ENCODE measurements around the gene ADCY3.

The ADCY3 gene

DNA sequence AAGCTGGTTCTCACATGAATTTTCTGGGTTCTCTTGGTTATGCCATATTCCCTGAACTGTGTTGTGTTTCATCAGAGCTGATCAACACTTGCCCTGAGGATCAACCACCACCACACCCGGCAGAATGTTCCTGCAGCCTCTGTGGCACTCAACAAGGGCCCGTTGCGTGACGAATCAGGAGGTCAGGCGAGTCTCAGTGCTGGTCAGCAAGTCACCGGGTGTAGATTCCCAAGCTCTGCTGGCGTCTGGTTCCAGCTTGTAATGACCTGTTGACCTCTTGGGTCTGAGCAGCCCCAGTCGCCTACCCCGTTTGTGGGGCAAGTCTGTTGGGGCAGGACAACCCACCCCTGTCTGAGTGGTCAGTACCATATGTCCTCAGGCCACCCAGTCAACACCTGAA lies 46.0 kb downstream of the ADCY3 start:
- DNase-seq (ENCODE audit: low read depth), result peak; percentile 16
- H3K4me3 ChIP-seq (ENCODE audit: low read length), result no peak overlapping the region
- TF ChIP-seq, protein P1, sequence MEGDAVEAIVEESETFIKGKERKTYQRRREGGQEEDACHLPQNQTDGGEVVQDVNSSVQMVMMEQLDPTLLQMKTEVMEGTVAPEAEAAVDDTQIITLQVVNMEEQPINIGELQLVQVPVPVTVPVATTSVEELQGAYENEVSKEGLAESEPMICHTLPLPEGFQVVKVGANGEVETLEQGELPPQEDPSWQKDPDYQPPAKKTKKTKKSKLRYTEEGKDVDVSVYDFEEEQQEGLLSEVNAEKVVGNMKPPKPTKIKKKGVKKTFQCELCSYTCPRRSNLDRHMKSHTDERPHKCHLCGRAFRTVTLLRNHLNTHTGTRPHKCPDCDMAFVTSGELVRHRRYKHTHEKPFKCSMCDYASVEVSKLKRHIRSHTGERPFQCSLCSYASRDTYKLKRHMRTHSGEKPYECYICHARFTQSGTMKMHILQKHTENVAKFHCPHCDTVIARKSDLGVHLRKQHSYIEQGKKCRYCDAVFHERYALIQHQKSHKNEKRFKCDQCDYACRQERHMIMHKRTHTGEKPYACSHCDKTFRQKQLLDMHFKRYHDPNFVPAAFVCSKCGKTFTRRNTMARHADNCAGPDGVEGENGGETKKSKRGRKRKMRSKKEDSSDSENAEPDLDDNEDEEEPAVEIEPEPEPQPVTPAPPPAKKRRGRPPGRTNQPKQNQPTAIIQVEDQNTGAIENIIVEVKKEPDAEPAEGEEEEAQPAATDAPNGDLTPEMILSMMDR (IDR thresholded peaks at IDR 0.05; ENCODE audit: insufficient read depth, low read depth, low read length, missing control alignments), result no peak

DNA sequence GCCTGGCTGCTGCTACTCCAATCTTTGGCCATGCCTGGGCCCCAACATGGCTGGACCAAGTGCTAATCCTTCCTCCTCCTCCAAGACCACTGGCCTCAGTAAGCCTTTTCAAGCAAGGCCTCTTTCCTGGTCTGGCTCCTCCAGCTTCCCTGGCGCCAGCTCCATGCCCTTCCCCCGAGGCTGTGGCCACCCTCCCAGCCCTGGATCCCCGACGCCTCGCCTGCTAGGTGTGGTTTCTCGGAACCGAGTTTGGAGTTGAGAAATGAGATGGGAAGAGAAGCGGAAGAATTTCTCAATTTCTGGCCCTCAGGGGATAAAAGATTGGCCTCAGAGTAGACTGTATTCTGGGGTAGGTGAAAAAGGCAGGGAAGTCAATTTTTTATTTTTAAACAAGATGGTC lies 46.4 kb downstream of the ADCY3 start:
- TF ChIP-seq, protein P1 (IDR thresholded peaks at IDR 0.05; ENCODE audit: insufficient read depth, low read depth, low read length, missing control alignments), result no peak
- no peak for DNase-seq (ENCODE audit: low read depth)

DNA sequence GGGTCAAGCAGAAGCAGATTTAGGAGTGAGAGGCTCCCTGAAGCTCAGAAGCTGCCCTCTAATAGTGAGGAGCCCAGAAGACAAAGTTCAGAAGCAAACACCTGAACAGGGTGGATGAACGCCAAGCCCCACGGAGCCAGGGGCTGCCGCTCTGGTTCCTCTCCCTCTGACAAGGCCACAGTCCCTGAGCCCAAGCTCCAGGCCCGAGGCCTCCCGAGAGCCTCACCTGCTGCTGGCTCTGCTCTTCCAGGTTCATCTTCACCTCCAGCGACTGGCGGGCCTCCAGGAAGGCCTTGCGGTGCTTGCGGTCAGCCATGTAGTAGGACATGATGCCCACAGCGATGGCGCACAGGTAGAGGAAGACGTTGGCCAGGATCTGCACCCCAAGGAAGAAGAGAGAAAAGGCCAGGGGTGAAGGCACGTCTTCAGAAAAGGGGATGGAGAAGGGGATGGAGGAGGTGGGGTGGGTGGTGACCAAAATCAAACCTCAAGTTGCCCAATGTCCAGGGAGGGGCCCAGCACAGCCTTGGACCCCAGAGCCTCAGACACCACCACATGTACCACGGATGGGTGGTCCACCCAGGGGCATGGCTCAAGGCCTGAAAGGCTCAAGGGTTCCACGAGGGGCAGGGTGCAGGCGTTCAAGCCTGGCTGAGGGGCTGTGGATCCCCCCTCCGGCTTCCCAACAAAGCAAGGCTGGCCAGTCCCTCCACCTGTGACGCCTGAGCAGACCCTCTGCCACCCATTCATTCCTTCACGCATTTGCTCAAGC lies 47.5 kb downstream of the ADCY3 start:
- TF ChIP-seq, protein P1 (IDR thresholded peaks at IDR 0.05; ENCODE audit: insufficient read depth, low read depth, low read length, missing control alignments), result no peak
- DNase-seq (ENCODE audit: low read depth), result no peak
- H3K4me3 ChIP-seq (ENCODE audit: low read length), result no peak overlapping the region

More for the DNA sequence above, 46.4 kb downstream of the ADCY3 start:
- H3K4me3 ChIP-seq (ENCODE audit: low read length), result no peak overlapping the region

DNA sequence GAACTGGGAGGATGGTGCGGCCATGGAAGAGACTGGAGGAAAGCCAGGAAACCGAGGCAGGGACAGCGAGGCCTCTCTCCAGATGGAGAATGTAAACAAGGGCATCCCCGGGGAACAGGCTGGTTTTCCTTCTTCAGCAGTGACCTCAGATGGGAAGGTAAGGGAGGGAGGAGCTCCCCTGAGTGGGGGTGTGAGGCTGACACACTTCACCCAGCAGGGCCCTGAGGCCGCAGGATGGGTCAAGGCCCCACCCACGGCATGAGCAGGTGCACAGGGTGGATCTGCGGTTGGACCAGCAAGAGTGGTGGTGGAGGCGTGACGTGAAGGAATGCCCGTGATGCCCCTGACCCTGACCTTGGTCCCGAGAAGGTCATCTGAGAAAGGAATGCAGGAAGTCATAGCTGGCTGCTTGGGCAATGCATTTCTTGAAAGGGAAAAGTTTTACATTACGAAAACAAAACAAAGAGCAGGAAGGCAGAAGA lies 48.1 kb downstream of the ADCY3 start:
- TF ChIP-seq, protein P1 (IDR thresholded peaks at IDR 0.05; ENCODE audit: insufficient read depth, low read depth, low read length, missing control alignments), result no peak
- DNase-seq (ENCODE audit: low read depth), result no peak
- no peak overlapping the region for H3K4me3 ChIP-seq (ENCODE audit: low read length)

DNA sequence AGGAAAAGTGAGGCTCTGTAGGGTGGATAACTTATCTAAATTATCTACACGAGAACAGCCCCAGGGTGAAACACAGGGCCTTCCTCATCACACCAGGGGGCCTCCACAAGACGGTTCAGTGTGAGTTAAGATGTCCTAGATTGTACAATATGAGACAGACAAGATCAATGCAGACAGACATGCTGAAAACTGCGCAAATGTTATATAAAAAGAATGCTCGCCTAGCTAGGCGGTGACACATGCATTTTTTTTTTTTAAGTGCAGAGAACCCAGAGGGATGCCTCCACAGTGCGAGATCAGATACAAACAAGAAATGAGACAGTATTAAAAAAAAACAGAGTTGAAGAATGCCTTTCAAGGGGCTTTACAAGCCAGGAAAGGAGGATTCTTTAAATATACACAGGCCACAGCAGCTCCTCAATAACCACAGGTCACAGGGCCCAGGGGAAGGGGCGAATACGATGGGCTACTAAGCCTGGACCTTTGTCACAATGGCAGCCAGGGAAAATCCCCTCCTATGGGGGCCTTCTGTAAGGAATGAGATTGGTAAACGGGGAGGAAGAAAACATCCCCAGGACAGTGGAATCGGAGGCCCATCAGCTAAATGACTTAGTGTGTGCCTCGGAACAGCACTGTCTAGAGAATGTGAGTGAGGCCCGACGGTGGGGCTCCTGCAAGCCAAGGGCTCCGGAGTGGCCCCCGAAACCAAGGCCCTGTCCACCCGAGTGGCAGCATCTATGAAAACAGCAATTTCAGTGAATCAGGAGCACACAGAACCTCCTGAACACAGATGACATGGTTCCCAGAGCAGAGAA lies 48.9 kb downstream of the ADCY3 start:
- no peak overlapping the region for H3K4me3 ChIP-seq (ENCODE audit: low read length)
- DNase-seq (ENCODE audit: low read depth), result no peak
- TF ChIP-seq, protein P1 (IDR thresholded peaks at IDR 0.05; ENCODE audit: insufficient read depth, low read depth, low read length, missing control alignments), result no peak

DNA sequence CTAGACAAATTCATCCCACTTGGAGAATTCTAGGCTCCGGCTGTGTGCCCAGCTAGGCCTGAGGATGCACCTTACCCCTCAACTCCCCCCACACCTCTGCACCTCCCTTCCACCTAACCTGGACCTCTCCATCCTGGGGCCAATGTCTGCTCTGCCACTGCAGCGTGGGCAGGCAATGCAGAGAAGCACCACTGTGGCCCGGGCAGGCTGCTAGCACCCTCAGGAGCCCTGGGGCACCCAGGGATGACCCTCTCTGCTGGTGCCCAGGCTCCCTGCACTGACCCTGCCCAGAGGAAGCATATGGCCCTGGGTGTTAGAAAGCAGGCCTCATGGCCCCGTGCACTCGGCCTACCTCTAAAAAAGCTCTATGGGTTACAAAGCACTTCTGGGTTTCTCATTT lies 49.6 kb downstream of the ADCY3 start:
- TF ChIP-seq, protein P1 (IDR thresholded peaks at IDR 0.05; ENCODE audit: insufficient read depth, low read depth, low read length, missing control alignments), result no peak
- H3K4me3 ChIP-seq (ENCODE audit: low read length), result no peak overlapping the region
- no peak for DNase-seq (ENCODE audit: low read depth)

Data from epithelial cell of esophagus (primary cell).